Lung (tissue), 12 donors: ENCODE results near the gene FAM200C. TPM values are rescaled to one million over a fixed set of nuclear protein-coding genes. Genes with fewer than 3 reads are reported as not detected.
"Not testable (repeated sequence)": the region's sequence is repeated elsewhere in the genome, so short reads cannot be mapped to it uniquely, and the experiment has no call there.

Source experiments
- ATAC-seq: fragments of 200-7000 bp; cut with Tn5 transposase; one replicate; pipeline ENCODE4 v1.9.1; 2020; ENCODE audit warnings: moderate number of reproducible peaks; ENCODE audit not compliant: insufficient read depth, low FRiP score
- DNase-seq, 3 donors: peaks; one replicate each; pipeline ENCODE4 v3.0.0-alpha.2; 2013 to 2017
- H3K27ac ChIP-seq, 2 donors: one replicate each; pipeline ENCODE4 v1.5.1; 2013; ENCODE audit warnings: mild to moderate bottlenecking in 2 of 2, moderate library complexity in 2 of 2, control low read depth in 1 of 2, inconsistent platforms in 1 of 2, low read depth in 1 of 2, low read length in 1 of 2
- H3K27me3 ChIP-seq, 3 donors: one replicate each; pipeline ENCODE4 v1.5.1; 2013; ENCODE audit warnings: low read length in 2 of 3; ENCODE audit not compliant: control insufficient read depth in 3 of 3, insufficient read depth in 3 of 3
- H3K36me3 ChIP-seq, 4 donors: one replicate each; pipeline ENCODE4 v1.5.1; 2013; ENCODE audit warnings: low read length in 4 of 4, mild to moderate bottlenecking in 1 of 4, moderate library complexity in 1 of 4; ENCODE audit not compliant: control insufficient read depth in 4 of 4, insufficient read depth in 4 of 4
- H3K4me1 ChIP-seq, 5 donors: one replicate each; pipeline ENCODE4 v1.5.1; 2013; ENCODE audit warnings: low read length in 5 of 5, mild to moderate bottlenecking in 2 of 5, moderate library complexity in 1 of 5; ENCODE audit not compliant: control insufficient read depth in 5 of 5, insufficient read depth in 5 of 5
- H3K4me3 ChIP-seq: one replicate; pipeline ENCODE4 v1.5.1; 2013; ENCODE audit warnings: mild to moderate bottlenecking, control low read depth, moderate library complexity
- H3K9ac ChIP-seq, 2 donors: one replicate each; pipeline ENCODE4 v1.5.1; 2013; ENCODE audit warnings: low read length in 2 of 2, control low read depth in 1 of 2; ENCODE audit not compliant: insufficient read depth in 1 of 2
- H3K9me3 ChIP-seq, 4 donors: one replicate each; pipeline ENCODE4 v1.5.1; 2013; ENCODE audit warnings: low read length in 3 of 4, mild to moderate bottlenecking in 1 of 4, moderate library complexity in 1 of 4; ENCODE audit not compliant: control insufficient read depth in 4 of 4, insufficient read depth in 3 of 4
- CTCF ChIP-seq: IDR thresholded peaks from 2 replicates; pipeline ENCODE4 v1.5.1; 2012; ENCODE audit warnings: mild to moderate bottlenecking; ENCODE audit errors: control extremely low read depth, extremely low read depth
- WGBS, 2 donors: extraction: QIAGEN DNeasy Blood & Tissue Kit; methylation state at CpG; one replicate each; pipeline ENCODE4 v1.1.7; 2013; 5-methylcytosine and 5-hydroxymethylcytosine counted together
- polyA plus RNA-seq, 2 donors: library from polyadenylated mRNA; stranded (reverse); fragments of 200-250 nt; gene quantifications; one replicate each; pipeline ENCODE4 v1.2.1, GENCODE V29; 2013
- total RNA-seq, 2 donors: library from RNA; depleted of rRNA in 1 of 2; stranded (reverse); fragments of >200 nt in 1 of 2; gene quantifications; one replicate each; pipeline ENCODE4 v1.2.1, GENCODE V29; 2014 to 2021
- donor health status: control.
- donor health status: control.
- donor health status: Bipolar disorder and iron deficiency.
- donor health status: healthy.
- donor health status: DM: yes; HTN: yes; CAD: no.

The FAM200C gene
- total and polyA plus RNA-seq, 4 donors, result 1.1 to 12.3 (median 3.7) TPM

GRCh38 chr5:160438316-160439204, 38.7 kb upstream of the FAM200C start:
- ATAC-seq, result peak; percentile 64
- Histone ChIP-seq H3K4me3 (no peak overlapping the region), H3K27me3 (no peaks in the 10 kb centered on the region), H3K36me3 (no peaks in the 10 kb centered on the region), H3K9me3 (no peaks in the 10 kb centered on the region), H3K9ac (peak overlapping the region in 1 of 2 donors; percentile 85), H3K27ac (peak overlapping the region in 1 of 2 donors; percentile 15), H3K4me1 (peaks cover 0 to 13% (median 0%) of the 10 kb centered on the region in 5 donors)
- WGBS, 2 donors, result 2 to 3% methylated on average over 18 of the region's 18 CpGs
- TF ChIP-seq CTCF, result peak; percentile 61
- peak; percentile 41 to 67 (median 50) for DNase-seq

DNA sequence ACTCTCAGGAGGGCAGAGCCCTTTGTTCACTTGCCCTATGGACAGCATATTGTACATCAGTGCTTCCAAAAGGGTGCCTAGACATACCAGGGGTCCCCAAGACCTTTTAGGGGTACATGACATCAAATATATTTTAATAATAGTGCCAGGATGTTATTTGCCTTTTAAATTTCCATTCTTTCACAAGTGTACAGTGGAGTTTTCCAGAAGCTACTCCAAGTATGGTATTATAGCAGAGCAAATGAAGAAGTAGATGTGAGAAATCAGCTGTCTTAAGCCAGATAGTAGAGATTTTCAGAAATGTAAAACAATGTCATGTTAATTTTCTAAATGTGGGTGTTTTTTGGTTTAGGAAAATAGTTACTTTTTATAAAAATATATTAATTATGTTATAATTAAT, 37.4 kb upstream of the FAM200C start:
- Histone ChIP-seq H3K9me3 (no peaks in the 10 kb centered on the region), H3K27me3 (no peaks in the 10 kb centered on the region)
- TF ChIP-seq CTCF, result no peak

DNA sequence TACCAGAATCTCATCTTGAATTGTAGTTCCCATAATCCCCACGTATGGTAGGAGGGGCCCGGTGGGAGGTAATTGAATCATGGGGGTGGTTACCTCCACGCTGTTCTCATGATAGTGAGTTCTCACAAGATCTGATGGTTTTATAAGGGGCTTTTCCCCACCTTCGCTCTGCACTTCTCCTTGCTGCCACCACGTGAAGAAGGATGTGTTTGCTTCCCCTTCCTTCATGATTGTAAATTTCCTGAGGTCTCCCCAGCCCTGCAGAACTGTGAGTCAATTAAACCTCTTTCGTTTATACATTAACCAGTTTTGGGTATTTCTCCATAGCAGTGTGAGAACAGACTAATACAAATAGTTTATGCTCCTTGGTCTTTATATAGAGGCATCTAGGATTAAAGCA, 36.8 kb upstream of the FAM200C start:
- not testable (repeated sequence) for ATAC-seq
- 20 to 41% methylated on average over 6 of the region's 6 CpGs for WGBS, 2 donors

More for the DNA sequence above, 37.4 kb upstream of the FAM200C start:
- Histone ChIP-seq H3K36me3 (no peaks in the 10 kb centered on the region), H3K9ac (no peak overlapping the region), H3K27ac (no peak overlapping the region), H3K4me1 (peaks cover 0 to 13% (median 0%) of the 10 kb centered on the region in 5 donors), H3K4me3 (no peak overlapping the region)
- no peak for ATAC-seq
- DNase-seq, result no peak

GRCh38 chr5:160436017-160436416, 36.2 kb upstream of the FAM200C start:
- Histone ChIP-seq H3K27ac (no peak overlapping the region), H3K9ac (no peak overlapping the region), H3K9me3 (no peaks in the 10 kb centered on the region), H3K36me3 (no peaks in the 10 kb centered on the region), H3K27me3 (no peaks in the 10 kb centered on the region), H3K4me1 (peaks cover 0 to 13% (median 0%) of the 10 kb centered on the region in 5 donors), H3K4me3 (no peak overlapping the region)
- WGBS, 2 donors, result 94% methylated on average over 4 of the region's 4 CpGs
- ATAC-seq, result no peak
- DNase-seq, result no peak
- TF ChIP-seq CTCF, result no peak

More for the DNA sequence above, 36.8 kb upstream of the FAM200C start:
- H3K9me3 ChIP-seq, H3K27ac ChIP-seq, H3K9ac ChIP-seq, H3K36me3 ChIP-seq, H3K27me3 ChIP-seq, H3K4me3 ChIP-seq, DNase-seq: not testable (repeated sequence)
- peaks cover 0 to 13% (median 0%) of the 10 kb centered on the region in 5 donors for H3K4me1 ChIP-seq
